Stimulated activated CD4-positive, alpha-beta T cell treated with anti-CD3 and anti-CD28 coated beads, Interleukin-2, amount 100 ng/mL, for 24 hours (primary cell): ENCODE results near the gene FBXO24.

Source experiments
- DNase-seq, 2 donors: peaks; one replicate each; pipeline ENCODE4 v3.0.0-alpha.2; 2020

The FBXO24 gene

DNA sequence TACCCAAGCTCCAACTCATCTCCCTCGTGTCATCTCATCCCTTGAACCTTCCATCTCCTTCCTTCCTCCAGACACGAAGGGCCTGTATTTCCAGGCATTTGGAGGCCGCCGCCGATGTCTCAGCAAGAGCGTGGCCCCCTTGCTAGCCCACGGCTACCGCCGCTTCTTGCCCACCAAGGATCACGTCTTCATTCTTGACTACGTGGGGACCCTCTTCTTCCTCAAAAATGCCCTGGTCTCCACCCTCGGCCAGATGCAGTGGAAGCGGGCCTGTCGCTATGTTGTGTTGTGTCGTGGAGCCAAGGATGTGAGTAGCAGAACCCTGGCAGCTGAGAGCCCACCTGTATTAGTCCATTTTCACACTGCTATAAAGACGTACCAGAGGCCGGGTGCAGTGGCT lies 5.5 kb downstream of the FBXO24 start:
- DNase-seq = no peak

DNA sequence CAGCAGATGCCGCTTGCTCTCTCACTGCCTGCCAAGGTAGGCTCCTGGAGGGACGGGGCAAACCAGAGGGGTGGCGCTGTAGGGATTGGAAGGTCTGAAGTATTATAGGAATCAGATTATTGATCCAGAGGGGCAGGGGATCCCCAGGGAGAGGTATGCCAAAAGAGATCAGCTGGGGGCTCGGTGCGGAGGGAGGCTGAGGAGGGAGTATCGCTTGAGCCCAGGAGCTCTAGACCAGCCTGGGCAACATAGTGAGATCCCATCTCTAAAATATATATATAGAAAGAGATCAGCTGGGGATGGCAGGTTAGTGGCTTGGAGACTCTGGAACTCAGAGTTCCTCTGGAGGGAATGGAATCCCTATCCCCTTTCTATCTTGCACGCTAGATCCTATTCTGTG lies 9.1 kb downstream of the FBXO24 start:
- DNase-seq = no peak

DNA sequence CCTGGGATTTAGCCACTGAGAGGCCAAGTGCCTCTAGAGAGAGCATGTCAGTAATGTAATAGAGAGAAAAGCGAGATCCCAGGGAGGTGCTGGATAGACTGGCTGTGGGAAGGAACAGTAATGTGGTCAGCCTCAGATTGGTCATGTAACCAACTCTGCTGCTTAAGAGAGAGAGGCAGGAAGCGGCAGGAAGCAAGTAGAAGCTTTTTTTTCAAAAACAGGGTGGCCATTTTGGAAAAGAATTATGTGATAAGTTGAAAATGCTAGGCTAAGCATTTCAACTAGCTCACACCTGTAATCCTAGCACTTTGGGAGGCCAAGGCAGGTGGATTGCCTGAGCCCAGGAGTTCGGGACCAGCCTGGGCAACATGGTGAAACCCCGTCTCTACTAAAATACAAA lies 12.3 kb downstream of the FBXO24 start:
- DNase-seq = no peak

DNA sequence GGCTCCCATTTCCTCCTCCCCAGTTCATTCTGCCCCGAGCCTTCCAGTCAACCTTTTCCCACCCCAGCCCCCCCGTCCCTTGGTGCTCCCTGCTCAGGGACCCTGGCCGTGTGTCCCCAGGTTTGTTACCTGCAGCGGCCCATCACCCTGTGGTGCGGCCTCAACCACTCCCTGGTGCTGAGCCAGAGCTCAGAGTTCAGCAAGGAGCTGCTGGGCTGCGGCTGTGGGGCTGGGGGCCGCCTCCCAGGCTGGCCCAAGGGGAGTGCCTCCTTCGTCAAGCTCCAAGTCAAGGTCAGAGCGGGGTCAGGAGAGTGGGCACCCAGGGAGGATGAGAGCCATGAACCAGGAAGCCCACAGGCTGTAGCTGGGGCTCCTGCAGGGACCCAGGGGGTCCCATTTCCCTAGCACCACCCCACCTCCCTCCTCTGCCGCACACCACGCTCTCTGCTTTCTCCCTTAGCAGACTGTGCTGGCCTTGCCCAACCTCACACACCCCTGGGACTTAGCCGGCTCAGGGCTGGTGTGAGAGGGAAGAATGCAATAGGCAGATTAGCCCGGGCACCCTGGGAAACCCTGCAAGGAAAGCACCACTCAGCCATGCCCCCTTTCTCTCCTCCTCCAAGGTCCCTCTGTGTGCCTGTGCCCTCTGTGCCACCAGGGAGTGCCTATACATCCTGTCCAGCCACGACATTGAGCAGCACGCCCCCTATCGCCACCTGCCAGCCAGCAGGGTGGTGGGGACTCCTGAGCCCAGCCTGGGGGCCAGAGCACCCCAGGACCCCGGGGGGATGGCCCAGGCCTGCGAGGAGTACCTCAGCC lies 14.0 kb downstream of the FBXO24 start:
- DNase-seq = no peak

DNA sequence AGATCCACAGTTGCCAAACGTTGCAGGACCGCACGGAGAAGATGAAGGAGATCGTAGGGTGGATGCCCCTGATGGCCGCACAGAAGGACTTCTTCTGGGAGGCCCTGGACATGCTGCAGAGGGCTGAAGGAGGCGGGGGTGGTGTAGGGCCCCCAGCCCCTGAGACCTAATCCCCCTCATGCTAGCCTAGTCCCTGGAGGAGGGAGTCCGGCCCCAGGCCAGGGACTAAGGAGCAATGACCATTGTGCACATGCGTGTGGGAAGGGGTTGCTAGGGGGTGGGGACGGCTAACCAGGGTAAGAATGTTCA lies 14.6 kb downstream of the FBXO24 start:
- no peak for DNase-seq

DNA sequence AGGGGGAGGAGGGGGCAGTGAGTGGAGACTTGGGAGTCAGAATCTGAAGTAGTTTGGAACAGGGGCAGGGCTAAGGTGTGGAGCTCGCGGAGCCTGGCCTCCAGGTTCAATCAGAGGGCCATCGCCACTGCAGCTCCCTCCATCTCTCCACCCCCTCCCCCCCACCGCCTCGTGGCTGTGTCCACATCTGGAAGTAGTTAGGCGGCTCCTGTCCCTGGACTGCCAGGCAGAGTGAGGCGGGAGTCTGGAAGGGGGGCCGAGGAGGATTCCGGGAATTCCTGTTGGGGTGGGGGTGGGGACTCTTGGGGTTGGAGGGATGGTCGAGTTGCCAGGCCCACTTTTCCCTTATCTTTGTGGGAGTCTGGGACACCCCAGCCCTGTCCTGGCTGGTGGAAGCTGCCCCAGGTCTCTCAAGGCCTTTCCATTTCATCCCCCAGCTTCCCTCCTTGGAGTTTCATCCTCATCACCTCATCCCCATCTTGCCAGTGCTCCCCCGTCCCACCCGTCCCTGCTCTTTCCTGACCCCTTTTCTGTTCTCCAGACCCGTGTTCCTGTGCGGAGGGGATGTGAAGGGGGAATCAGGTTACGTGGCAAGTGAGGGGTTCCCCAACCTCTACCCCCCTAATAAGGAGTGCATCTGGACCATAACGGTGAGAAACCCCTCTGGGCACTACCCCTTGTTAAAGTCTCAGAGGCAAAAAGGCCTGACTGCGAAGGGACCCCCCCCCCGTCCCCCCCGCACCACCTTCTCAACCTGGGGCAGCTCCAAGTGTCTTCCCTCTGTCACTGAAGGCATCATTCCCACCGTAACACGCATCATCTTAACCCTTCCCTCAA lies 17.0 kb downstream of the FBXO24 start:
- DNase-seq = no peak

DNA sequence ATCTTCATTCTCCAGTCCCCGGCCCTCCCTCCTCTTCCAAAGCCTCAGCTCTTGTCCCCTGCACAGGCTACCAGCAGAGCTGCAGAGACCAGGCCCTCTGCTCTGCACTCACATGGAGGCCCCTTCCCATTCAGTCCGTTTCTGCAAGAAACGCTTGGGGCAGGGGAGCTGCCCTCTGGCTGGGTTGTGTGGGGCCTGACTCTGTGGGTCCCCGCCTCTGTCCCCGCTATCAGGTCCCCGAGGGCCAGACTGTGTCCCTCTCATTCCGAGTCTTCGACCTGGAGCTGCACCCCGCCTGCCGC lies 17.5 kb downstream of the FBXO24 start:
- no peak for DNase-seq

DNA sequence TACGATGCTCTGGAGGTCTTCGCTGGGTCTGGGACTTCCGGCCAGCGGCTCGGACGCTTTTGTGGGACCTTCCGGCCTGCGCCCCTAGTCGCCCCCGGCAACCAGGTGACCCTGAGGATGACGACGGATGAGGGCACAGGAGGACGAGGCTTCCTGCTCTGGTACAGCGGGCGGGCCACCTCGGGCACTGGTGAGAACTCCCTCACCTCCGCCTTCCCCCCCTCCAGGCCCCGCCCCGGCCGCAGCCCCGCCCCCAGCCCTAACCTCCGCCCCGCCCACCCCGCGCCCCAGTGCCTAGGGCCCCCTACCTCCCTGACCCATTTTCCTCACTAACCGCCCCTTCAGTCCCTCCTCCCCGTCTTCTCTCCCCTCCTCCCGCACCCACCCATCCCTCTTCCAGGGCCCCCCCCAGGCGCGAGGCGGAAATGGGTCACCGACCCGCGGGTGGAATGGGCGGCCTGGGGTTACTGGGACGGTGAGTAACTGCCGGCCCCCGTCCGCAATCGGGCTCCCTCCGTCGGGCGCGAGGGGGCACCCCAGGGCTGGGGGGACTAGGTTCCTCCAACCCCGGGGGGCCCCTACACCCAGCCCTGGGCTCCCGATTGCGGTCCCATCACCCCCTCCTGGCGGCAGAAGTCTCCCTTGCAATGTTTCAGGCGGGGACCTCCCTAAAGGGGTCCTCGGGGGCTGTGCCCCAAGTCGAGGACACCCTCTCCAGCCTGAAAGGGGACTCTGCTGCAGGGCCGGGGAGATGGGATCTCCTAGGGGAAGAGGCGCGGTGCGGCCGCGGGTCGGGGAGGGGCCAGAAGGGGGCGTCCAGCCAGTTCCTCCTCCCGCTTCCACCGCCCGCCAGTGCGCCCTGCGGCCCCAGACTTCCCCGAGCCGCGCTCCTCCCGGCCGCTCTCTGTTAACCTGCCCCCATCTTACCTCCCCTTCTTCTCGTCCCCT lies 18.2 kb downstream of the FBXO24 start:
- DNase-seq = peak; percentile 73 to 77

DNA sequence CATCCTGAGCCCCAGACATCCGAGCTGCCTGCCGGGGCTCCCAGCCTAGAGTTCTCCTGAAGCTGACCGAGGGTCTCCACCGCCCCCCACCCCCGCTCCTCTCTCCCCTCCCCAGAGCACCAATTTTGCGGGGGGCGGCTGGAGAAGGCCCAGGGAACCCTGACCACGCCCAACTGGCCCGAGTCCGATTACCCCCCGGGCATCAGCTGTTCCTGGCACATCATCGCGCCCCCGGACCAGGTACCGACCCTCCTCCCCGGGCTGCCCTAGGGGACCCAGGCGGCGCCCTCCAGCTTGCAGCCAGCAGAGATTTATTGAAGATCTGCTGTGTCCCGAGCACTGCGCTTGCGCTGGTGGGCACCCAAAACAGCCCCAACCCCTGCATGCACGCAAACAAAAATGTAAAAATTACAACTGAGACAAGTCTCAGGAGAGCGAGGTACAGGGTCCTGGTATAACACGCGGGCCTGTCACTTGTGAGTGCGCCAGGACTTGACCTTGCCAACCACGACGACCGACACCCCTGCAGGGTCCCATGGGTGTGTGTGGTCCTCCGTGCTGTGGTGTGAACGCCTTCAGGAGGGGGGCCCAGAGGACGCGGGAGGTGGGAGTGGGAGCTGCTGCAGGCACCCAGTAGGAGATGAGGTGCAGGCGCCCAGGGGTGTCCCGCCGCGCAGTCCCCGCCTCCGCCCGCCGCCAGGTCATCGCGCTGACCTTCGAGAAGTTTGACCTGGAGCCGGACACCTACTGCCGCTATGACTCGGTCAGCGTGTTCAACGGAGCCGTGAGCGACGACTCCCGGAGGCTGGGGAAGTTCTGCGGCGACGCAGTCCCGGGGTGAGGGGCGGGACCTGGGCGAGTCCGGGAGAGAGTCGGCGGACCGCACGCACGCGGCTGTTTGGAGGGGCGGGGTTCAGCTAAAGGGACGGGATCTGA lies 19.1 kb downstream of the FBXO24 start:
- peak; percentile 58 to 68 for DNase-seq

DNA sequence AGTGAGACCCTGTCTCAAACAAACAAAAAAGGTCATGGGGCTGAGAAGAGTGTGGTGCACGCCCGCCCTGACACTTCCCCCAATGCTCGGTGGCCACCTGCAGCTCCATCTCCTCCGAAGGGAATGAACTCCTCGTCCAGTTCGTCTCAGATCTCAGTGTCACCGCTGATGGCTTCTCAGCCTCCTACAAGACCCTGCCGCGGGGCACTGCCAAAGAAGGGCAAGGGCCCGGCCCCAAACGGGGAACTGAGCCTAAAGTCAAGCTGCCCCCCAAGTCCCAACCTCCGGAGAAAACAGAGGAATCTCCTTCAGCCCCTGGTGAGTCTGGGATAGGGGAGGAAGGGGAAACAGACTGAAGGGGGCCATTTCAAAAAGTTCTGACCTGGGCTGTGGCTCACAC lies 20.2 kb downstream of the FBXO24 start:
- no peak for DNase-seq

DNA sequence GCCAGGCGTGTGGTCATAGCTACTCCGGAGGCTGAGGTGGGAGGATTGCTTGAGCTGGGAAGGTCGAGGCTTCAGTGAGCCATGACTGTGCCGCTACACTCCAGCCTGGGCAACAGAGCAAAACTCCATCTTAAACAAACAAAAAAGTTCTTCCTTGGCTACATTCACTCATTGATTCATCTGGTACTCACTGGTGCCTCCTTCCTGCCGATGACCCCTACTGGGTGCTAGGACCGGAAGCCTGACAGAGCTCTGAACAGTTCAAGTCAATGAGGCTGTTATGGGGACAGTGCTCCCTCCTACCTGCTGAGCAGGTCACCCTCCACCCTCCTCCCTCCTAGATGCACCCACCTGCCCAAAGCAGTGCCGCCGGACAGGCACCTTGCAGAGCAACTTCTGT lies 21.0 kb downstream of the FBXO24 start:
- DNase-seq = no peak

DNA sequence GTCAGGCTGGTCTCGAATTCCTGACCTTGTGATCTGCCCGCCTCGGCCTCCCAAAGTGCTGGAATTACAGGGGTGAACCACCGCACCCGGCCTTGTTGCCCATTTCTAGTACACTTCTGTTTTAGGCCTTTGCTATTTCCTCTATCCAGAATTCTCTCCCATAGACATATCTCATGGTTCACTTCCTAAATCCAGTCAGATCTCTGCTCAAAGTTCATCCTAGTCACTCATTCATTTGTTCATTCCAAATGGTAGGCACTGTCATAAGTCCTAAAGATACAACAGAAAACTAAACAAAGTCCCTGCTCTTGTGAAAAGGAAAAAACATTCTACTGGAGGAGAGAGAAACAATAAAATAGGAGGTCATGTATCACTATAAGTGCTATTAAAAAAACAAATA lies 23.8 kb downstream of the FBXO24 start:
- no peak for DNase-seq

DNA sequence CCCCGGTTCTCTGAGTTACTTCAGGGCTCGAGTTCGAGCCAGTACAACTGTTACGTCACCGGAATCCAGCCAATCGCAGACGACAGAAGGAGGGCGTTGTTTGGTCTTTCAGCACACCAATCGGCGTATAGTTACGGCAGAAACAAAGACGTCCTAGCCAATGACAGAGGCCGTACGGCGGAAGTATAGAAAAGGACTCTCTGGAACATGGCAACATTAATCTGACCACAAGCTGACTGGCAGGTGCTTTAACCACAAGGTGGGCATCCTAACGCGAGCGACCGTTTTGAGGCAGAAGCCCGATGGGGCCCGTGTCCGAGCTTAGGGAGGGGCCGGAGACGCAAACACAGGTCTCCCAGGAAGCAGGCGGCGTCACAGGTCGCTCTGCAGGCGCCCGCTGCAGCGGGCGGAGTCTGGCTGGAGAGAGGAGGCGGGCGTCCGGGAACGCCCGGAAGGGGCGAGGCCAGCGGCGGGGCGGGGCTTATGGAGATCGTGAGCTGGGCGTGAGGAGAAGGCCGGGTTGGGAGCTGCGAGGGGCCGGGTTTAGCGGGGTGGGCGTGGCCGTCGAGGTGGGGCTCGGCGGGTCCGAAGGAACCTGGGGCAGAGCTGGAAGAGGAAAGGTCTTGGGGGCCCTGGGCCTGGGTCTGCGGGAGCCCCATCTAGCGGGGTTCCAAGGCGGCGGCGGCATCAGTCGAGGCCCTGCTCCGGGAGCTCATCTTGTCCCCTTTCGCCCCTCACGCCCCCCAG lies 26.0 kb downstream of the FBXO24 start, which contains the start of gene MOSPD3:
Gene MOSPD3 (plus strand): TSS at position 558 of the 747 bp plus-strand sequence. CDS start 252 bp downstream, outside the sequence.
- DNase-seq = peak; percentile 98 to 100

DNA sequence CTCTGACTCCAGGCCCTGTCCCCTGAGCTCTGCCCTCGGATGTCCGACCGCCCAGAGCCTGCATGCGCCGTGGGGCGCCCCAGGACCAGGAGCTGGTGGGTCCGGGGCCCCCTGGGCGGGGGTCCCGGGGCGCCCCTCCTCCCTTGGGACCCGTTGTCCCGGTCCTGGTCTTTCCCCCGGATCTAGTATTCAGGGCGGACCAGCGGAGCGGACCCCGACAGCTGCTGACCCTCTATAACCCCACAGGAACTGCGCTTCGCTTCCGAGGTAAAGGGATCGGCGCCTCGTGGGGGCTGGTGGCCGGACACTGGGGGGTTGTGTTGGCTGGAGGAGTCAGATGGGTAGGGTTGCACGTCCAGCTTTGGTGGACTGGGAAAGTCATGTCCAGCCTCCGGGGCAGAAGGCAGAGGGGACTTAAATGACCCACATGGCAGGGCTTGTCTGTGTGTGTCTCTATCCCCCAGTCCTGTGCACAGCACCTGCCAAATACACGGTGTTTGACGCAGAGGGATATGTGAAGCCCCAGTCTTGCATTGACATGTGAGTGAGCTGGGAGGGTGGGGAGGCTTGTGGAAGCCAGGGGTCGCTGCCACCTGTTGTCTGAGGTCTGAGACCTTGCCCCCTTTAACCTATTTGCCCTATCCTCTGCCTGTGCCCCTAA lies 26.7 kb downstream of the FBXO24 start:
- no peak for DNase-seq

DNA sequence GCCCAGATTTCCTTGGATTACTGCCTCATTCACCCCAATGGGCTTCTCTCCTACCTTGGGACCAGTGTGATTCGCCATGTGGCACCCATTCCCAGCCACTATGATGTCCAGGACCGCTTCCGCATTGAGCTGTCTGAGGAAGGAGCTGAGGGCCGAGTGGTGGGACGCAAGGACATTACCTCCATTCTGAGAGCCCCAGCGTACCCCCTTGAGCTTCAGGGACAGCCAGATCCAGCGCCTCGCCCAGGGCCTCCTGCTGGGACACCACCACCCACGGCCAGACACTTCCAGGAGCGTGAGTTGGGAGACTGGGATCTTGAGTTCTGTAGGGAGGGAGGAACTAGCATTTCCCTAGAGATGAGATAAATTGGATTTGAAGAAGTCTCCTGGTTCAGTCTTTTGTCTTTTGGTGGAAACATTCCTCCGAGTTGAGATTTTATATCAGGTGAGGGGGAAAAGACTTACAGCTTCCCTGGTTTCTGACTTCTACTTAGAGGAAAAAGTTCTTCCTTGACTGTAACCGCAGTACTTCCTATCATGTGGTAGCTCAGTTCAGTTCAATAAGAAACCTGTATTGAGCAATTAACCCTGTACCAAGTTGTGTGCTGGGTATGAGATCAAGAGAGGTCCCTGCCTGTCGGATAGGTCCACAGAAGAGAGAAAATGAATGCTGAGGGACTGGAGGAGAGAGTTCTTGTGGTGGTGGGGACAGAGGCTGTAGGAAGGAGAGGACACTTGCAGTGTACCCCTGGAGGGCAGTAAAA lies 27.5 kb downstream of the FBXO24 start:
- DNase-seq = no peak

DNA sequence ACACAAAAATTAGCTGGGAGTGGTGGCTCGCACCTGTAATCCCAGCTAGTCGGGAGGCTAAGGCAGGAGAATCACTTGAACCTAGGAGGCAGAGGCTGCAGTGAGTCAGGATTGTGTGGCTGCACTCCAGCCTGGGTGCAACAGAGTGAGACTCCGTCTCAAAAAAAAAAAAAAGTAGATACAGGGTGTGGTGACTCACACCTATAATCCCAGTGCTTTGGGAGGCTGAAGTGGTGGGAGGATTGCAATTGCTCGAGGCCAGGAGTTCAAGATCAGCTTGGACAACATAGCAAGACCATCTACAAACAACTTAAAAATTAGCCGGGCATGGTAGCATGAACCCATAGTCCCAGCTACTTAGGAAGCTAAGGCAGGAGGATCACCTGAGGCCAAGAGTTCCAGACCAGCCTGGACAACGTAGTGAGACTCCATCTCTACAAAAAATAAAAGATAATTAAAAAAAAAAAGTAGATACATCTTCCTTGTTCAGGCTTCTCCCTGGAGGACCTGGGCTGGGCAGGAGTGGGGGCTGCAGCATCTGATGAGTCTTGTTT lies 28.3 kb downstream of the FBXO24 start:
- DNase-seq = no peak

DNA sequence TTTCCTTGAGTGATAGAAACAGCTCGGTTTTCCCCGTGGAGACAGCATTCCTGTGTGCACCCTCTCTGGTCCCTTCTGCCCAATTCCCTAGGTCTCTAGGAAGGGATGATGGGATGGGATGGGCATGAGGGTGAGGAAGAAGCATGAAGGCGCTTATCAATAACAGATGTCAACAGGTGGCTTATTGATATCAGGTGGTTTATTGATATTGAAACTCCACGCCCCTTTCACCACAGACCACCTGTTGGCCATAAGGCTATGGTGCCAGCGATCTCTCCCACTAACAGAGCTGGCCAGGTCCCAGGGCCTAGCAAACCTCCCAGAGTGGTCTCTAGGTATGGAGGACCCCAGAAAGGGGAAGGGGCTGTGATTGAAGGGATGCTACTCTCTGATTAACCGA lies 34.1 kb downstream of the FBXO24 start:
- no peak for DNase-seq

DNA sequence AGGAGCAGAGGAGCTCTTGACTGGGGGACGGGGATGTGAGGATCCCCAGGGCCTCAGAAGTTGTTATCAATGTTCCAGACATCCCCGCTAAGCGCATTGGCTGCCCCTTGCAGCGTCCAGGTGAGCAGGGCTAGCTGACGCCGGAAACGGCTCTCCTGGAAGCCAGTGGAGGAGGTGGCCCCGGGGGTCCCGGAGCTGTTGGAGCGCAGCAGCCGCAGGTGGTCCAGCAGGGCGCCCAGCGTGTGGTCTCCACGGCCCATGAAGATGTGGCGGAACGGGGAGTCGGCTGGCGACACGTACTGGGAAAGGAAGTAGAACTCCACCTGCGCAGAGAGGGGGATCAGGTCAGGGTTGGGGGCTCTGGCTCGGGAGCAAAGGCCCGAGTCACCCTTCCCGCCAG lies 34.7 kb downstream of the FBXO24 start:
- DNase-seq = no peak

DNA sequence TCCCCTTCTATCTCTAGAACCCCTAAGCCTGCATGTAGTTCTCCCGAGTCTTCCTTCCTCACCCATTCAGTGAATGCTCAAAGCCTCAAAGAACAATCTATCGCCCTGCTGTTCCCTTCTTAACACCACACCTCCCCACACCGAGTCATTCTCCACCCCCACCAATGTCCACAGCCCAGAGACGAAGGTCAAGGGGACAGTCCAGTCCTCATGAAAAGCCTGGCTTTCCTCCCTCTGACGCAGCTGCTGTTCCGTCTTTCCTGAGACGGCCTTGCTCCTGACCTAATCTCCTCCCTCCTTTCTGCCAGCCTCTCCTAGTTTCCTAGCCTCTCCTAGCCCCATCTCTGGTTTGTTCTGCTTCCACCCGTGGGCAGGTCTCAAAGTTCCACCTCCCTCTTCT lies 35.4 kb downstream of the FBXO24 start:
- no peak for DNase-seq
